Caco-2 (cell line): ENCODE measurements around the gene CALD1. TPM values are rescaled to one million over a fixed set of nuclear protein-coding genes. Genes with fewer than 3 reads are reported as not detected.

Experiments used
- BruUV-seq: library from RNA; stranded (reverse); fragments of 400-500 nt; replicated peaks from 2 replicates; lab custom pipeline; 2021; lab: Mats Ljungman, UMichigan
- CTCF ChIA-PET: fragments of 300-600 bp; sonication (Branson Sonifier 250); formaldehyde crosslinking; loops from one replicate; lab custom pipeline; 2022; ENCODE audit warnings: antibody characterized with exemption; lab: Charles Lee
- POLR2A ChIA-PET: fragments of 300-600 bp; sonication (Branson Sonifier 250); formaldehyde crosslinking; loops from one replicate; lab custom pipeline; 2022; ENCODE audit warnings: antibody characterized with exemption; lab: Charles Lee
- DNase-seq, 2 experiments: peaks; one replicate each; pipeline versions ENCODE4 v3.0.0 to v3.0.0-alpha.2; 2020 to 2022
- H3K27me3 ChIP-seq: replicated peaks from 2 replicates; pipeline ENCODE4 v1.6.0; 2011; ENCODE audit warnings: low read length; ENCODE audit not compliant: control insufficient read depth, insufficient read depth
- H3K36me3 ChIP-seq: 2 replicates; pipeline ENCODE4 v1.5.1; 2011; ENCODE audit warnings: low read length; ENCODE audit not compliant: control insufficient read depth, insufficient read depth
- H3K4me1 ChIP-seq: fragments of 250-450 bp; sonication (Bioruptor Pico); 2 replicates; pipeline ENCODE4 v1.5.1; 2020; ENCODE audit warnings: mild to moderate bottlenecking
- H3K4me3 ChIP-seq: 2 replicates; pipeline ENCODE4 v1.5.1; 2011; ENCODE audit warnings: low read depth, mild to moderate bottlenecking, control low read depth, low read length
- H3K9me3 ChIP-seq: fragments of 250-450 bp; sonication (Bioruptor Pico); 2 replicates; pipeline ENCODE4 v1.5.1; 2020; ENCODE audit warnings: mild to moderate bottlenecking, moderate library complexity
- H3K27ac Mint-ChIP-seq: one replicate; pipeline ENCODE4 v1.8.0; 2022; ENCODE audit warnings: mixed read lengths; ENCODE audit not compliant: unreplicated experiment
- H3K27me3 Mint-ChIP-seq: one replicate; pipeline ENCODE4 v1.8.0; 2022; ENCODE audit warnings: mixed read lengths; ENCODE audit not compliant: insufficient read depth, unreplicated experiment
- H3K36me3 Mint-ChIP-seq: one replicate; pipeline ENCODE4 v1.8.0; 2022; ENCODE audit warnings: mild to moderate bottlenecking, mixed read lengths; ENCODE audit not compliant: insufficient read depth, unreplicated experiment
- H3K4me1 Mint-ChIP-seq: one replicate; pipeline ENCODE4 v1.8.0; 2022; ENCODE audit warnings: low read depth, mixed read lengths; ENCODE audit not compliant: unreplicated experiment
- H3K4me3 Mint-ChIP-seq: one replicate; pipeline ENCODE4 v1.8.0; 2022; ENCODE audit warnings: mild to moderate bottlenecking, moderate library complexity, mixed read lengths; ENCODE audit not compliant: unreplicated experiment
- H3K9me3 Mint-ChIP-seq: one replicate; pipeline ENCODE4 v1.8.0; 2022; ENCODE audit warnings: mixed read lengths; ENCODE audit not compliant: unreplicated experiment
- CTCF ChIP-seq, 2 experiments: fragments of 200-600 bp in 1 of 2; IDR thresholded peaks; 1 replicate in 1 of 2; 2 replicates in 1 of 2; pipeline versions ENCODE4 v1.5.1 to v1.8.0; 2011 to 2022; ENCODE audit warnings: antibody characterized with exemption in 1 of 2, control low read depth in 1 of 2, inconsistent platforms in 1 of 2, low read depth in 1 of 2, low read length in 1 of 2, mild to moderate bottlenecking in 1 of 2, moderate library complexity in 1 of 2; ENCODE audit not compliant: insufficient read depth in 1 of 2, severe bottlenecking in 1 of 2, unreplicated experiment in 1 of 2
- intact Hi-C: fragments of 100-400 bp; cut with micrococcal nuclease; formaldehyde crosslinking; loops from one replicate; pipeline ENCODE4 v1.10.0; 2022; ENCODE audit not compliant: unreplicated experiment
- total RNA-seq: library from RNA; stranded (reverse); gene quantifications from 2 replicates; pipeline ENCODE4 v1.2.3, GENCODE V29; 2022

CALD1 gene
- total RNA-seq, 1 experiment from 2014 or later: 155 TPM

- intact Hi-C loops: no loop called here
- H3K4me3 Mint-ChIP-seq: no peak overlapping the region
- H3K27ac Mint-ChIP-seq: no peak overlapping the region
- peaks cover 43% of the 10 kb centered on the region for H3K4me1 Mint-ChIP-seq
- ChIA-PET CTCF (interaction anchor here (0.9 kb wide), 1 partner anchor 34 kb away, joined by 4 read pairs; no protein-coding TSS in a partner anchor), POLR2A (no interaction called here)
- Histone ChIP-seq H3K9me3 (0 out of 2 replicates have a peak, but pooled peaks cover 4% of the 10 kb centered on the region), H3K4me1 (peaks cover 34% of the 10 kb centered on the region), H3K4me3 (no peak overlapping the region), H3K27me3 (no peaks in the 10 kb centered on the region), H3K36me3 (no peaks in the 10 kb centered on the region)
- no peaks in the 10 kb centered on the region for H3K9me3 Mint-ChIP-seq
- no TSS peak for BruUV-seq
- no peak for DNase-seq
- H3K27me3 Mint-ChIP-seq: no peaks in the 10 kb centered on the region
- no peak for TF ChIP-seq CTCF (IDR thresholded peaks at IDR 0.05; ENCODE audit: insufficient read depth in 1 of 2, low read depth in 1 of 2, low read length in 1 of 2, severe bottlenecking in 1 of 2, unreplicated experiment in 1 of 2)
- H3K36me3 Mint-ChIP-seq: no peaks in the 10 kb centered on the region
Observed at GRCh38 chr7:134758981-134759380, 20.5 kb upstream of the CALD1 start.

GRCh38 chr7:134761266-134761665 is 18.2 kb upstream of the CALD1 start:
- Mint-ChIP-seq H3K4me1 (peaks cover 44% of the 10 kb centered on the region), H3K4me3 (peak overlapping the region; percentile 14), H3K27ac (peak overlapping the region; percentile 27), H3K36me3 (no peaks in the 10 kb centered on the region), H3K27me3 (no peaks in the 10 kb centered on the region), H3K9me3 (no peaks in the 10 kb centered on the region)
- Histone ChIP-seq H3K4me1 (peaks cover 34% of the 10 kb centered on the region), H3K4me3 (no peak overlapping the region), H3K36me3 (no peaks in the 10 kb centered on the region), H3K27me3 (no peaks in the 10 kb centered on the region), H3K9me3 (0 out of 2 replicates have a peak, but pooled peaks cover 4% of the 10 kb centered on the region)
- intact Hi-C loops: loop anchor here (2.0 to 5.0 kb wide), 2 partner anchors 18 to 181 kb away; partner anchors contain the start of gene CALD1
- BruUV-seq: no TSS peak
- no peak for DNase-seq
- ChIA-PET POLR2A (no interaction called here), CTCF (interaction anchor here (0.6 kb wide), 1 partner anchor 225 kb away, joined by 3 read pairs; the partner anchor contains the start of gene AGBL3)
- no peak for TF ChIP-seq CTCF (IDR thresholded peaks at IDR 0.05; ENCODE audit: insufficient read depth in 1 of 2, low read depth in 1 of 2, low read length in 1 of 2, severe bottlenecking in 1 of 2, unreplicated experiment in 1 of 2)

DNA sequence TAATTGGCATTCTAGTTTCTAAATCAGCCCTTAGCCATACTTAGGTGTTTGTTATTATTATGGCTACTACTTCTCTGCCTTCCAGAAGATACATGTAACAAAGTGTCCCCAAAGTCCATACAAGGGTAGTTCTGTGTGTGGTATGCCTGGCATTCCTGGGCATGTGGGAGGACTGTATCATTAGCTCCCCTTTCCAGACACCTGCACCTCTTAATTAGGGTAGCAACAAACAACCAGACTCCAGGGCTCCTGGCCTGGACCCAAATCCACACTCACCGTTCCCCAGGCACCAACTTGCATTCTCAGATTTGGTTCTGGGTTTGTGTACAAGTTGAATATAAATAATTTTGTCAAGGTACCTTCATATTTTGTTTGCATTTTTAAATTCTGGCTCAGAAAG is 15.5 kb upstream of the CALD1 start:
- intact Hi-C loops: loop anchor here (5.0 kb wide), 1 partner anchor 178 kb away; no protein-coding TSS in a partner anchor
- no peaks in the 10 kb centered on the region for H3K36me3 Mint-ChIP-seq
- Histone ChIP-seq H3K9me3 (0 out of 2 replicates have a peak, but pooled peaks cover 4% of the 10 kb centered on the region), H3K4me3 (no peak overlapping the region), H3K36me3 (no peaks in the 10 kb centered on the region), H3K27me3 (no peaks in the 10 kb centered on the region), H3K4me1 (peaks cover 34% of the 10 kb centered on the region)
- H3K27me3 Mint-ChIP-seq: no peaks in the 10 kb centered on the region
- POLR2A ChIA-PET: no interaction called here
- H3K9me3 Mint-ChIP-seq: no peaks in the 10 kb centered on the region
- no peak for TF ChIP-seq CTCF (IDR thresholded peaks at IDR 0.05; ENCODE audit: insufficient read depth in 1 of 2, low read depth in 1 of 2, low read length in 1 of 2, severe bottlenecking in 1 of 2, unreplicated experiment in 1 of 2)
- H3K4me3 Mint-ChIP-seq: no peak overlapping the region
- DNase-seq: no peak
- CTCF ChIA-PET: no interaction called here
- H3K27ac Mint-ChIP-seq: no peak overlapping the region
- BruUV-seq: no TSS peak
- peaks cover 50% of the 10 kb centered on the region for H3K4me1 Mint-ChIP-seq
